EL (cell line): ENCODE results near the gene FAF1.

Source experiments
- DNase-seq: peaks from one replicate; pipeline ENCODE4 v3.0.0-alpha.2; 2016

The FAF1 gene

GRCh38 chr1:50527249-50527986 lies 432.6 kb downstream of the FAF1 start:
- no peak for DNase-seq

GRCh38 chr1:50526431-50526830 lies 433.6 kb downstream of the FAF1 start:
- no peak for DNase-seq

- no peak for DNase-seq
Measured at GRCh38 chr1:50523548-50523947, 436.5 kb downstream of the FAF1 start.

GRCh38 chr1:50522691-50523342 lies 437.2 kb downstream of the FAF1 start:
- no peak for DNase-seq

GRCh38 chr1:50521703-50522102 lies 438.4 kb downstream of the FAF1 start:
- no peak for DNase-seq

GRCh38 chr1:50517488-50517887 lies 442.6 kb downstream of the FAF1 start:
- no peak for DNase-seq

- no peak for DNase-seq
Measured at GRCh38 chr1:50516056-50516455, 444.0 kb downstream of the FAF1 start.

- DNase-seq: no peak
Measured at GRCh38 chr1:50508040-50508586, 452.0 kb downstream of the FAF1 start.

- DNase-seq: no peak
Measured at GRCh38 chr1:50505427-50505826, 454.6 kb downstream of the FAF1 start.

- DNase-seq: no peak
Measured at GRCh38 chr1:50503515-50503914, 456.6 kb downstream of the FAF1 start.

GRCh38 chr1:50502147-50502546 lies 457.9 kb downstream of the FAF1 start:
- no peak for DNase-seq

- DNase-seq: no peak
Measured at GRCh38 chr1:50497007-50497406, 463.1 kb downstream of the FAF1 start.

GRCh38 chr1:50493710-50494109 lies 466.4 kb downstream of the FAF1 start:
- no peak for DNase-seq

GRCh38 chr1:50492142-50492541 lies 467.9 kb downstream of the FAF1 start:
- DNase-seq: no peak

GRCh38 chr1:50491142-50491541 lies 468.9 kb downstream of the FAF1 start:
- no peak for DNase-seq

- DNase-seq: no peak
Measured at GRCh38 chr1:50490640-50491039, 469.4 kb downstream of the FAF1 start.

- no peak for DNase-seq
Measured at GRCh38 chr1:50488876-50489275, 471.2 kb downstream of the FAF1 start.

GRCh38 chr1:50488356-50488755 lies 471.7 kb downstream of the FAF1 start:
- no peak for DNase-seq

- no peak for DNase-seq
Measured at GRCh38 chr1:50487725-50488124, 472.3 kb downstream of the FAF1 start.

- no peak for DNase-seq
Measured at GRCh38 chr1:50481142-50481736, 478.8 kb downstream of the FAF1 start.

GRCh38 chr1:50476800-50477199 lies 483.3 kb downstream of the FAF1 start:
- DNase-seq: no peak

GRCh38 chr1:50474859-50475809 lies 484.9 kb downstream of the FAF1 start:
- DNase-seq: no peak

- DNase-seq: no peak
Measured at GRCh38 chr1:50473513-50473912, 486.6 kb downstream of the FAF1 start.
